Aorta (tissue), 5 donors: ENCODE data around the gene KRTAP12-2. TPM values are rescaled to one million over a fixed set of nuclear protein-coding genes. Genes with fewer than 3 reads are reported as not detected.
"Not testable (repeated sequence)": the region's sequence is repeated elsewhere in the genome, so short reads cannot be mapped to it uniquely, and the experiment has no call there.

ENCODE experiments used
- ATAC-seq: fragments of 200-7000 bp; cut with Tn5 transposase; one replicate; pipeline ENCODE4 v1.9.1; 2022; ENCODE audit warnings: moderate library complexity; ENCODE audit not compliant: low FRiP score
- DNase-seq, 2 donors: peaks; one replicate each; pipeline ENCODE4 v3.0.0-alpha.2; 2020
- H3K27ac ChIP-seq, 2 donors: one replicate each; pipeline ENCODE4 v1.5.1; 2013; ENCODE audit warnings: low read length in 2 of 2, mild to moderate bottlenecking in 2 of 2, moderate library complexity in 2 of 2, control low read depth in 1 of 2, inconsistent platforms in 1 of 2, low read depth in 1 of 2
- H3K27me3 ChIP-seq, 2 donors: one replicate each; pipeline ENCODE4 v1.6.1; 2013; ENCODE audit warnings: control low read depth in 1 of 2, low read length in 1 of 2, mild to moderate bottlenecking in 1 of 2, moderate library complexity in 1 of 2; ENCODE audit not compliant: insufficient read depth in 2 of 2, control insufficient read depth in 1 of 2
- H3K36me3 ChIP-seq, 2 donors: one replicate each; pipeline ENCODE4 v1.6.1; 2013; ENCODE audit warnings: control low read depth in 1 of 2, low read length in 1 of 2, mild to moderate bottlenecking in 1 of 2; ENCODE audit not compliant: insufficient read depth in 2 of 2, control insufficient read depth in 1 of 2
- H3K4me1 ChIP-seq, 2 donors: one replicate each; pipeline ENCODE4 v1.6.1; 2013; ENCODE audit warnings: low read length in 2 of 2, control low read depth in 1 of 2, mild to moderate bottlenecking in 1 of 2, moderate library complexity in 1 of 2; ENCODE audit not compliant: insufficient read depth in 2 of 2, control insufficient read depth in 1 of 2
- H3K4me3 ChIP-seq, 2 donors: one replicate each; pipeline ENCODE4 v1.5.1; 2013; ENCODE audit warnings: low read length in 2 of 2, control low read depth in 1 of 2, mild to moderate bottlenecking in 1 of 2
- H3K9me3 ChIP-seq: one replicate; pipeline ENCODE4 v1.6.1; 2013; ENCODE audit warnings: mild to moderate bottlenecking, low read length; ENCODE audit not compliant: control insufficient read depth
- WGBS, 2 donors: extraction: QIAGEN DNeasy Blood & Tissue Kit; methylation state at CpG; one replicate each; pipeline ENCODE4 v1.1.7; 2013; 5-methylcytosine and 5-hydroxymethylcytosine counted together
- intact Hi-C, 2 donors: fragments of 100-400 bp; cut with DNase I; formaldehyde crosslinking; loops; one replicate each; pipeline versions ENCODE4 v1.14.2 to v1.15.0; 2022
- polyA plus RNA-seq, 2 donors: library from polyadenylated mRNA; stranded (reverse); fragments of 200-250 nt; gene quantifications; one replicate each; pipeline ENCODE4 v1.2.3, GENCODE V29; 2013
- total RNA-seq, 2 donors: library from RNA; stranded (reverse); fragmentation: NEBNext Ultra II Directional; extraction: Animal tissue kit (Norgen Biotek cat#: 25700); gene quantifications; one replicate each; pipeline ENCODE4 v1.2.1, GENCODE V29; 2021
- donor health status: healthy with polysubstance abuse.
- donor health status: Bipolar disorder and iron deficiency.
- donor health status: DM: no; HTN: no; CAD: no.
- donor health status: DM: no; HTN: no; CAD: no.
- donor health status: DM: yes; HTN: yes; CAD: no.

KRTAP12-2 gene
- total and polyA plus RNA-seq, 4 donors, result not detected

DNA sequence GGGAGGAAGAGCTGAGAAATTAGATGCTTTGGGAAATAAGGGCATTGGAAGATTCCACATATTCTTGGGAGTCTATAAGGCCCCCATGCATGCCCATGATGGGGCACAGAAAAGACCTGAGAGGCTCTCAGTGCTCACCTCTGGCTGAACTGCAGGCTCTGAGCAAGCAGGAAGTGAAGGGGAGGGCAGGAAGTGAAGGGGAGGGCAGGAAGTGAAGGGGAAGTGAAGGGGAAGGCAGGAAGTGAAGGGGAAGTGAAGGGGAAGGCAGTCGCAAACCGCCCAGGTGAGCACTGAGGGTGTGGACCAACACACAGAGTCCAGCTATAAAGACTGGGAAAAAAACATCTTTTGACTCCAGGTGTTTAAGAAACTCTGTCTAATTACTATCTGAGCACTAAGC is 36.3 kb downstream of the KRTAP12-2 start:
- WGBS, 2 donors, result 90 to 100% methylated on average over 2 of the region's 2 CpGs
- intact Hi-C loops, result no loop called here
- Histone ChIP-seq H3K4me1 (no peaks in the 10 kb centered on the region), H3K4me3 (no peak overlapping the region), H3K36me3 (no peaks in the 10 kb centered on the region), H3K9me3 (no peaks in the 10 kb centered on the region), H3K27me3 (no peaks in the 10 kb centered on the region), H3K27ac (no peak overlapping the region)
- DNase-seq (no peak), ATAC-seq (no peak)

DNA sequence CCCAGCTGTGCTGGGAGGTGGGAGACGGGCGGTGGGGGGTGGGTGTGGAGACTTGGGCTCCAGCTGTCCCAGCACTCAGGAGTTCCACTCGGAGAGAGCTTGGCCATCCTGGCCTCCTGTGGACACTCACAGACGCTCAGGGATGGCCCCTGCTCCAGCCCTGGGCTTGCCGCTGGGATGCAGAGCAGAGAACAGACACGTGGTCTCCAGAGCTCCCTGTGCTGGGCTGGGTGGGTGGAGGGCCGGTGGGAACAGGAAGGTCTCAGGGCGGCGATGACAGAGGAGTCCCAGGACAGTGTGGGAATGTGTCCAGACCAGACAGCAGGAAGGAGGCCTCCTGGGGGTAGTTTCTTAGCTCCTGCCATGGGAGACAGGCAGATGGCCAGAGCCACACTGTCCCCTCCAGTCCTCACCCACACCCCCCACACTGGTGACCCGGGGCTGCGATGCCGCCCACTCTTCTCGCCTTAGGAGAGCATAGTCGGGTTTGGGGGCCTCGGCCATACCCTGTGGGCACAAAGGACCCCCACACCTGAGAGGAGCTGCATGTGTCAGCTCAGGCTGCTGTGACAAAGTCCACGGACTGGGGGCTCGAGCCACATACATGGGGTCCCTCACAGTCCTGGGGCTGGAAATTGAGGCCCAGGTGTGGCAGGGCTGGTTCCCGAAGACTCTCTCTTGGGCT is 37.9 kb downstream of the KRTAP12-2 start:
- intact Hi-C loops, result no loop called here
- Histone ChIP-seq H3K36me3 (no peaks in the 10 kb centered on the region), H3K9me3 (no peaks in the 10 kb centered on the region), H3K27me3 (no peaks in the 10 kb centered on the region), H3K4me1 (no peaks in the 10 kb centered on the region), H3K27ac (no peak overlapping the region), H3K4me3 (no peak overlapping the region)
- WGBS, 2 donors, result 66 to 79% methylated on average over 16 to 18 of the region's 18 CpGs
- no peak for ATAC-seq
- DNase-seq, result no peak

DNA sequence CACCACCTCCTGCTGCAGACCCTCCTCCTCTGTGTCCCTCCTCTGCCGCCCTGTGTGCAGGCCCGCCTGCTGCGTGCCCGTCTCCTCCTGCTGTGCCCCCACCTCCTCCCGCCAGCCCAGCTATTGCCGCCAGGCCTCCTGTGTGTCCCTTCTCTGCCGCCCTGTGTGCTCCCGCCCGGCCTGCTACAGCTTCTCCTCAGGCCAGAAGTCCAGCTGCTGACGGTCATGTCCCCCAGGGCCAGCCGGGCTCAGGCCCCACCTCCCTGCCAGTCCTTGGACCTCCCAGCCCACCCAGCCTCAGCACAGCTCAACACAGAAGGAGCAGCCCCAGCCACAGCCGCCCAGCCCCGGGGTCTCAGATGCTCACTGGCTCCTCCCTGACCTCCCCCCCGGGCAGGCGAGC is 38.9 kb downstream of the KRTAP12-2 start:
- DNase-seq, H3K27ac ChIP-seq, H3K36me3 ChIP-seq, H3K4me1 ChIP-seq, H3K9me3 ChIP-seq, H3K4me3 ChIP-seq, H3K27me3 ChIP-seq, ATAC-seq, intact Hi-C loops: not testable (repeated sequence)
- WGBS, 2 donors, result 39 to 49% methylated on average over 11 to 15 of the region's 15 CpGs

DNA sequence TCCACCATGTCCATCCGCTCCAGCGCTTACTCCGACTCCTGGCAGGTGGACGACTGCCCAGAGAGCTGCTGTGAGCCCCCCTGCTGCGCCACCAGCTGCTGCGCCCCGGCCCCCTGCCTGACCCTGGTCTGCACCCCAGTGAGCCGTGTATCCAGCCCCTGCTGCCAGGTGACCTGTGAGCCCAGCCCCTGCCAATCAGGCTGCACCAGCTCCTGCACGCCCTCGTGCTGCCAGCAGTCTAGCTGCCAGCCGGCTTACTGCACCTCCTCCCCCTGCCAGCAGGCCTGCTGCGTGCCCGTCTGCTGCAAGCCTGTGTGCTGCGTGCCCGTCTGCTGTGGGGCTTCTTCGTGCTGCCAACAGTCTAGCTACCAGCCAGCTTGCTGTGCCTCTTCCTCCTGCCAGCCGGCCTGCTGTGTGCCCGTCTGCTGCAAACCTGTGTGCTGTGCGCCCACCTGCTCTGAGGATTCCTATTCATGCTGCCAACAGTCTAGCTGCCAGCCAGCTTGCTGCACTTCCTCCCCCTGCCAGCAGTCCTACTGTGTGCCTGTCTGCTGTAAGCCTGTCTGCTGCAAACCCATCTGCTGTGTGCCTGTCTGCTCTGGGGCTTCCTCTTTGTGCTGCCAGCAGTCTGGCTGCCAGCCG is 39.4 kb downstream of the KRTAP12-2 start:
- H3K36me3 ChIP-seq, ATAC-seq, H3K27ac ChIP-seq, DNase-seq, intact Hi-C loops, H3K4me1 ChIP-seq, H3K4me3 ChIP-seq, H3K9me3 ChIP-seq, H3K27me3 ChIP-seq: not testable (repeated sequence)
- 67 to 83% methylated on average over 12 to 20 of the region's 20 CpGs for WGBS, 2 donors

DNA sequence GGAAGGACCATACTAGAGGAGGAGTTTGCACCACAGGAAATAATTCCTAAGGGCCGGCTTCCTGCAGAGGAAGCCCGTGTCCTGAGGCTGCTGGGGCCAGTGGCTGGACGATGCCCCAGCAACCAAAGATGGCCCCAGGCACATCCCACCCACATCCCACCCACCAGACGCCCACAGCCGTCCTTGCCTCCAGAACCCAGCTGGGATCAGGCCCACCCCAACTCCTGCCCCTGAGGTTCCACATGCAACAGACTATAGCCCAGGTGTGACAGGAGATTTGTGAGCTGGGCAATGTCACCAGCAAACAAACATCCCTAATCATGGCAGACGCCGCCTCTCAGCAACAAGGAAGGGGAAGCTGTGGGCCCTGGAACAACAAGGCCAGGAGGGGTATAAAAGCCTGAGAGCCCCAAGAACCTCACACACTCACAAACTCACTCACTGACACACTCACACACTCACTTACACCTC is 40.0 kb downstream of the KRTAP12-2 start, which contains the start of gene KRTAP10-9:
Gene KRTAP10-9, plus strand, starts transcription at position 421 of the 471 bp plus-strand sequence. CDS start 79 bp downstream, outside the sequence.
- no peaks in the 10 kb centered on the region for H3K27me3 ChIP-seq
- peaks cover 3% of the 10 kb centered on the region for H3K9me3 ChIP-seq
- H3K4me3 ChIP-seq, result no peak within 1 kb of the TSS
- no peak within 1 kb of the TSS for H3K27ac ChIP-seq
- no peaks in the 10 kb centered on the region for H3K36me3 ChIP-seq
- WGBS, 2 donors, result 69 to 79% methylated on average over 7 of the region's 7 CpGs
- DNase-seq, result no peak
- ATAC-seq, result no peak
- intact Hi-C loops, result no loop called here
- H3K4me1 ChIP-seq, result no peaks in the 10 kb centered on the region

DNA sequence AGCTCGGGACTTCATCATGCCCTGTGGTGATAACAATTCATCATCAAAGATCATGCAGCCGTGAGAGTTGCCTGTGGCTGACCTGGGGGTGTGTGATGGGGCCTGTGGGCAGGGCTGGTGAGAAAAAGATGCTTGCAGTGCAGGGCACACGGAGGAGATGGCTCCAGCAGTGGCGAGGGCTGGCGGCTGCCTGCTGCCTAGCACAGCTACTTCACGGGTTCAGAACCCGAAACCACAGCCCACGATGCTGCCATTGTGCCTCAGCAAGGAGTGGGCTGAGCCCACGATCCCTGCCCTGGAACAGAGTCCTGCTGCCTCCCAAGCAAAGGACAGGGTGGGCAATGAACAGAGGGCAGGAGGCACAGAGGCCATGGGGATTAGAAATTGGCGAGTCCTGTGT is 40.5 kb downstream of the KRTAP12-2 start:
- H3K27ac ChIP-seq, result no peak overlapping the region
- intact Hi-C loops, result no loop called here
- ATAC-seq (no peak), DNase-seq (no peak)
- H3K4me1 ChIP-seq, result no peaks in the 10 kb centered on the region
- H3K36me3 ChIP-seq, result no peaks in the 10 kb centered on the region
- no peaks in the 10 kb centered on the region for H3K27me3 ChIP-seq
- 79 to 85% methylated on average over 10 of the region's 10 CpGs for WGBS, 2 donors
- peaks cover 3% of the 10 kb centered on the region for H3K9me3 ChIP-seq
- no peak overlapping the region for H3K4me3 ChIP-seq

DNA sequence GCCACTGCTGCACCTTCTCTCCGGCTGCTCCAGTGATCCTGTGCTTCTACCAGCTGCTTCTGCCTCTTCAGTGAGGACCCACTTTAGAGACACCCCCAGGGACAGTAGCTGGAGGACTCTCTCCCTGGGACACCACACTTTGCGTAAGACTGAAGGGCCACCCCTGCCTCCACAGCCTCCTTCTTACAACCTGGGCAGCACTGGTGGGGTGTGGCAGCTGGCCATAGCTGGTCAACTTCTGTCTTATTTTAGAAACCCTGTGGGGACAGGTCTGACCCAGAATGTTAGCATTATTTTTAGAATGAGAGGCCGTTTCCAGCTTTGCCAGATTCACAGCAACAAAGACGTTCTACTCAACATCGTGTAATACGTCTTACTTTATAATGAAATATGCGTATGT is 41.0 kb downstream of the KRTAP12-2 start:
- Histone ChIP-seq H3K9me3 (peaks cover 3% of the 10 kb centered on the region), H3K27me3 (no peaks in the 10 kb centered on the region), H3K27ac (no peak overlapping the region), H3K36me3 (no peaks in the 10 kb centered on the region), H3K4me3 (no peak overlapping the region), H3K4me1 (no peaks in the 10 kb centered on the region)
- 58 to 65% methylated on average over 7 of the region's 7 CpGs for WGBS, 2 donors
- intact Hi-C loops, result no loop called here
- ATAC-seq (no peak), DNase-seq (no peak)

DNA sequence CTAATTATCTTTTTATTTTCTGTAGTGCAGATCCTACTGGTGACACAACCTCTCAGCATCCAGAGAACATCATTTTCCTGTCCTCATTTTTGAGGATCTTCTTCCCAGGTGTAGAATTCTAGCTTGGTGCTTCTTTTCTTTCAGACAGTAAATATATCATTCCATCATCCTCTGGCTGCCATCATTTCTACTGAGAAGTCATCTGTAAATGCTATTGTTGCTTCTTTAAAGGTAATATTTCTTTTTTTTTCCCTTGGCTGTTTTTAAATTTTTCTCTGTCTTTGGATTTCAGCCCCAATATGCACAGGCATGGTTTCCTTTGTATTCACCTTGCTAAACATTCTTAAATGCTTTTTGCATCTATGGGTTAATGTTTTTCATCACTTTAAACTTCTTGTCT is 43.2 kb downstream of the KRTAP12-2 start:
- no peaks in the 10 kb centered on the region for H3K36me3 ChIP-seq
- no peaks in the 10 kb centered on the region for H3K4me1 ChIP-seq
- no peak overlapping the region for H3K27ac ChIP-seq
- no peak for DNase-seq
- intact Hi-C loops, result no loop called here
- ATAC-seq, result no peak
- H3K4me3 ChIP-seq, result no peak overlapping the region
- H3K9me3 ChIP-seq, result peaks cover 3% of the 10 kb centered on the region
- H3K27me3 ChIP-seq, result no peaks in the 10 kb centered on the region

DNA sequence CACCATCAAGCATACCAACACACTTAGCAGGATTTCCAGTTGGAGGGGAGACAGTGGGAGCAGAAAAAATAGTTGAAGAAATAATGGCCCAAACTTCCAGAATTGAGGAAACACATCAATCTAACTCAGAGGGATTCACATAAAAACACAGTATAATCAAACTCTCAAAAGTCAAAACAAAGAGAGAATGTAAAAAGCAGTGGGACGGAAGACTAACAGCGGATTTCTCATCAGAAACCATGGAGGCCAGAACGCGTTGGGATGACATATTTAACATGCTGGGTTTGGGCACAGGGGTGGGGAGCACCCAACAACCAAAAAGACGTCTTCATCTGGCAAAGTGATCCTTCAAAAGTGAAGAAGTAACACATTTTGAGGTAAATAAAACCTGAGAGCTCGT is 46.8 kb downstream of the KRTAP12-2 start:
- H3K9me3 ChIP-seq, result peaks cover 3% of the 10 kb centered on the region
- no peaks in the 10 kb centered on the region for H3K4me1 ChIP-seq
- DNase-seq, result no peak
- WGBS, 2 donors, result 86 to 90% methylated on average over 6 of the region's 6 CpGs
- no peak overlapping the region for H3K27ac ChIP-seq
- H3K27me3 ChIP-seq, result no peaks in the 10 kb centered on the region
- intact Hi-C loops, result no loop called here
- no peak overlapping the region for H3K4me3 ChIP-seq
- H3K36me3 ChIP-seq, result no peaks in the 10 kb centered on the region
- ATAC-seq, result no peak
